Stimulated activated CD8-positive, alpha-beta memory T cell treated with anti-CD3 and anti-CD28 coated beads, Interleukin-2, amount 100 ng/mL, for 48 hours (primary cell): Measurements from ENCODE around the gene MPO.

ENCODE experiments used
- DNase-seq, 2 donors: peaks; one replicate each; pipeline ENCODE4 v3.0.0-alpha.2; 2020; ENCODE audit warnings: low read depth in 2 of 2

MPO gene

DNA sequence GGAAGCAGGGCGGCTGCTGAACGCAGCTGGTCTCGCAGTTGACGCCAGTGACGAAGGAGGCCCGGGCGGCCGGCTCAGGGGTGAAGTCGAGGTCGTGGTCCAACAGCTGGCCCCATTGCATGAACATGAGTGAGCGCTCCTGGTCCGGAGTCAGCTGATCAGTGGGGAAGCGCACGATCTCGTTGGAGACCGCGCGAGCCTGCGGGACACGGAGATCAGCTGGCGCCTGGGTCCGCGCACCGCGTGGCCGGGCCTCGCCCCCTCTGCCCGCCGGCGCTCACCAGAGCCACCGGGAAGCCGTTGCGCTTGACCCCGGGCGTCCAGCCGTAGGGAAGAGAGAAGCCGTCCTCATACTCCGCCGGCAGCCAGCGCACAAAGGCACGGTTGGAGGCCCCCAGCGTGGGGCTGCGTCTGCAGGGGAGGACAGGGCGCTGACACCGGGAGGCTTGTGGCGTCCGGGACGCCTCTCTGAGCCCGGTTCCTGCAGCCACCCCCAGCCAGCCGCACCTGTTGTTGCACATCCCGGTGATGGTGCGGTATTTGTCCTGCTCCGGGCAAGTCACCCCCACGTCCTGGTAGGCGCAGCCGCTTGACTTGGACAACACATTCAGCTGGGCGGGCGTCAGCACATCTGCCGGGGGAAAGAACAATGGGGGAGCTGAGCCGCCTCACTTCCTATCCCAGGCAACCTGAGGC lies 1.6 kb downstream of the MPO start:
- no peak for DNase-seq

DNA sequence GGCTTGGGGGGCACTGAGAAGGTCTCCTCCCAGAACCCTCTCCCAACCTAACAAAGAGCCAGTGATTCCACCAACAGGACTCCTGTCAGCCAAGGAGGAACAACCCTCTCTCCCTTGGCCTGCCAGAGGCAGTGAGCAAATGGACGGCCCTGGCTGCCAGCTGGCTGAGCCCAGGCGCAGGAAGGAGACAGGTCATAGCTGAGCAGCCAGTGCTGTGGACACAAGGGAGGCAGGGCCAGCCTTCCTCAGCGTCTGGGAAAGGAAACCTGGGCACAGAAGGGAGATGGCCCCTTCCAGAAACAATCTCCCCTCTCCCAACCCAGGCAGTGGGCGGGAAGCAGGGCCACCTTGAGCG lies 2.1 kb downstream of the MPO start:
- no peak for DNase-seq

DNA sequence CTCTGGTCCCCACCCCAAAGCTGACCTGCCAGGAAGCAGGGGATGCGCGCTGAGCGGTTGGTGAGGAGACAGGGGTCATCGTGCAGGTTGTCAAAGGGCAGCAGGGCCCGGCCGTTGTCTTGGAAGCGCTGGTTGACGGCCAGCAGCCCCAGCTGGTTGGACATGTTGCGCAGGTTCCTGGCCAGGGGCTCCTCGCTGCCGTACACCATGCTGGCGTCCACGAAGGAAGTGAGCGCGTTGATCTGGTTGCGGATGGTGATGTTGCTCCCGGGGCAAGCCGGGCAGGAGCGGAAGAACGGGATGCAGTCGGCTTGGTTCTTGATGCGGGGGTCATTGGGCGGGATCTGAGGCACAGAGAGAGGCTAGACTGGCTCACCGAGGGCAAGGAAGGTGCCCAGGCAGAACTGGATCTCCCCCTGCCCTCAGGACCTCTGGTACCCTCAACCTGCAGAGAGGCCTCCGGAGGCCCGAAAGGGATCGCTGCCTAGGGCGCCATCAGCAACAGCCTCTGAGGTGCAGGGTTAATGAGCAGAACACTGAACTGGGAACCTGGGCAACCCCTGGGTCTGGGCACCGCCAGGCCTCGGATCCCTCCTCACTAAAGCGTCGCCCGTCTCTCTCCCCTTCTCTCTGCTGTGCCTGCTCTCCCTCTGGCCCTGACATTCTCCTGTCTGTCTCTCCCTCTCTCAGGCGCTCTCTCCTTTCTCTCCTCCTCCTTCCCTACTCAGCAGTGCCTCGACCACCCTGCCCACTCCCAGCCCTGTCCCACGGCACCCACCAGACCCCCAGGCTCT lies 2.7 kb downstream of the MPO start:
- DNase-seq: no peak

DNA sequence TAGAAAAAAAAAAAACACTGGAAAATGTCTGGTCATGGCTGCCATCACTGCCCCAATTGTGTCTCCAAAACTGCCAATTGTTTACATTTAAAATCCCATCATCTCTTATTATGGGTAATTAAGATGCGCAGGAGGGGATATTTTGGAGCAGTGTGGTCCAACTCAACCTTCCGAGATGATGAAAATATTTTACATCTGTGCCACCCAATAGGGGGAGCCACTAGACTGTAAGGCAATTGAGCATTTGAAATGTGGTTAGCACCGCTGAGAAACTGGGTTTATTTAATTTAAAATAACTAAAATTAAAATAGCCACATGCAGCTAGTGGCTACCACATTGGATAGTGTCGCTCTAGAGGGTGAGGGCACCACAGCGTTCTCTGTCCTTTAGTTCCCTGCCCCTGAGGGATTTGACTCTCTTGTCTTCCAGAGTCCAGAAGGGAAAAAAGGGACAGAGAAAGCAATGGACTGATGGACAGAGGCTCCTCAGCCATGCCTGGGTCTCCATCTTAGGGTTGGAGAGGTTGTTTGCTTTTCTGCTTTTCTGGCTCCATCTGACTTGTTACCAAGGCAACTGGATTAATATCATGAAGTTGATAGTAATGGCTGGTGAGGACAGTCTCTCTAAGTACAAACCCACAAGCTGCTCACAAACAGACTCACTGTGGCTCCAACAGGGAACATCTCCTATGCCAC lies 3.5 kb downstream of the MPO start:
- DNase-seq: no peak

DNA sequence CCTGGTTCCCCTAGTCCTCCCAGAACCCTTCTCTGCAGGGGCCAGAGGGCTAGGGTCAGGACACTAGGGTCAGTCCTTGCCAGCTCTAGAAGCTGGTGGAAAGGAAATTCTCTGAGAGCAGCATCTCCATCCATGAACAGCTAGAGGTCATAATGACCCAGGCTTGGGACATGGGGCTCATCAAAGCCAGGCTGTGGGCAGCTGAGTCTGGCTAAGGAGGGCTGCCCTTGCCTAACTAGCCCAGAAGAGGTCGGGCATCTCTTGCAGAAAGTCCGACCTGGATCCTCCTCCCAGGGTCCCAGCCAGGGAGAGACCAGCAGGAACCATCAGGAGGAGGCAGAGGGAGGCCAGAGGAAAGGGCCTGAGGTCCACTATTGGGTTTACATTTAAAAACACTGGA lies 4.3 kb downstream of the MPO start:
- no peak for DNase-seq

DNA sequence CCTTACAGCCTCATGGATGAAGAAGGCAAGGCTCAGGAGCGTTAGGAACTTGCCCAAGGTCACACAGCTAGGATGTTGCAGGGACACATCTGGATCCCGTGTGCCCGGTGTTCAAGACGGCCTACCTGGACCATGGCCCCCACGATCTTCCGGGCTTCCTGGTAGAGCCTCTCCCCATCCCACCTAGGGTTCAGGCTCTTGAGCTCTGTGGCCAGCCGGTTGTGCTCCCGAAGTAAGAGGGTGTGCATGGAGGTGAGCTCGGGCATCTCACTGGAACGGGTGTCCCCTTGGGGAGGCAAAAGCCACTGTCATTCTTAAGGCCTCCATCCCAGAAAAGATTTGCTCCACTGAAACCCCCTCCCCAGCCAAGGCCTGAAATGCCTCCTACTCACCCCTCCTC lies 5.3 kb downstream of the MPO start:
- DNase-seq: no peak

DNA sequence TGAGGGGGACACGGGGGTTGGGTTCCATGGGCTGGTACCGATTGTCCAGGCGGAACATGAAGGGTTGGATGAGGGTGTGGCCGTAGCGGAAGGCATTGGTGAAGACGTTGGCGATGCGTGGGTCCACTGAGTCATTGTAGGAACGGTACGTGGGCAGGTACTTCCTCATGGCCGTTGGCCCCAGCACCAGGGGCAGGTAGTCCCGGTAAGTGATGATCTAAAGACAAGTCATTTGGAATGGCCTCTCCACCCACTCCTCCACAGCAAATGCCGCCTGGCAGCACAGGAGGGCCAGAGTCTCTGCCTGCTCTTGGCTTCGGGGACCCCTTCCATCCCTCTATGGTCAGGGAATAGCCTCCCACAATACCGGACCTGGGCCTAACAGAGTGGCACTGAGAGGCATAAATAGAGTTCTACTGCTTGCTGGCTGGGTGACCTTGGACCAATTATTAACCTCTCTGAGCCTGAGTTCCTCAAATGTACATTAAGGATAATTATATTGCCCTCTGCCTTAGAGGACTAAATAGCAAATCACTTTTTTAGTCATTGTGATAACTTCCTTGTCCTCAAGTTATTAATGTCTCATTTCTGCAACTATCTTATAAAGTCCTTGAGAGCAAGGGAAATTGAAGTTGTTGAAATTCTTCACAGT lies 7.2 kb downstream of the MPO start:
- no peak for DNase-seq

DNA sequence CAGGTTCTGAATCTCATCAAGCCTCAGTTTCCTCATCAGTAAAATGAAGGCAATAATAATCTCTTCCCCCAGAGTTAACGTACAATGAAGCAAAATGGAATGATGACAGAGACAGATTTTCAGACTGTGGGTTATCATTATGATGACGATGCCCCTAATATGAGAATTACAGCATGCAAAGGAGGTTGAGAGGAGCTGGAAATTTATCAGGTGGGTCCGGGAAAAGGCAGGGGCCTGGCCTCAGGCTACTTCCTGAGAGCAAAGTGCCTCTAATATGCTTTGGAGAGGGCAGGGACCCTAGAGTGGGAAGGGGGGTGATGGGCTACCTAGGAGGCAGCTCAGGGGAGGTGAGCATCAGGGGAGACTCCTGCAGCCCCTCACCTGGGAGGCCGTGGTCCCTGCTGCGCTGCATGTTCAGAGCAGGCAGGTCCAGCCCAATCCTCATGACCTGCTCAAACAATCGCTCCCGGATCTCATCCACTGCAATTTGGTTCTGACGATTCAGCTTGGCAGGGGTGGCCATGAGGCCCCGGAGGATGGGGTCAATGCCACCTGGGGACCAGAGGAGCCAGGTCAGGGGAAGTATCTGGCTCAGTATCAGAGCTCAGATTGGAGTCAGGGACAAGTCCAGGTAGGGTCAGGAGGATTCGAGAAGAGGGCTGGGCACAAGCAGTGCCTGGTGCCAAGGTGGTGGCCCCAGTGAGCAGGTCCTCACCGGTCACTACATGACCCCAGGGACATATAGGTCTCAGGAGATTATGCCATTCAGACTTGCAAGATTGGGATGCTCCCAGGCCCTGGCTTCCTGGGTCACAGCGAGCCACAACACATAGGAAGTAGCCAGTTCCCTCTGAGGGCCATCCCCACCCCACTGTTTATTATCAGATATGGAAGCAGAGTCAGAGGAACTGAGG lies 8.1 kb downstream of the MPO start:
- no peak for DNase-seq

DNA sequence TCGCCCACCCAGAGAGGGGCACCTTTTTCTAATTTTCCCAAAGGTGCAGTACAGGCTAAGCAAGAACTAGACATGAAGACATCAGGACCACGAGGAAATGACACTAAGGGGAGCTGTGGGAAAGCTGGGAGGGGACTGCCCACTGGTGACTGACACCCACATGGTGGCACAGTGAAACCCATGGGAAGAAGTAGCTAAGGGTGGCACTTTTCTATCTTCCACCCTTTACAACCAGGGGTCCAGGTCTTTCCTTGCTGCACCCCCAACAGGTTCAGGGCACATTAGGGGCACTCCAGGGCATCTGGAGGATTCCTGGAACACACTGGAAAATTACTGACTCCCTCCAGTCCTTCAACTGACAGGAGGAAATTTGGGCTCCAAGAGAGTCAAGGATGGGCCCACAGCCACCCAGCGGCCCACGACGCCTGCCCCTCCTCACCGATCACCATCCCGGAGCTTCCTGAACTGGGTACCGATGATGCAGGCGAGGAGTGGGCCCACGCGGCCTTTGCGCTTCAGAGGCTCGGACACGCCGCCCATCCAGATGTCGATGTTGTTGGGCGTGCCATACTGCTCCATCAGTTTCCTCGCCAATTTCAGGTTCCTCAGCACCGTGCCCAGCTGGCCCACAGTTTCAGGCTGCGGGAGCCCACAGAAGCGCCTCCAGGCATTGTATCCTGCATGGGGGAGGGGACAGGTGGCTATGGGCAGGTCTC lies 9.4 kb downstream of the MPO start:
- no peak for DNase-seq

DNA sequence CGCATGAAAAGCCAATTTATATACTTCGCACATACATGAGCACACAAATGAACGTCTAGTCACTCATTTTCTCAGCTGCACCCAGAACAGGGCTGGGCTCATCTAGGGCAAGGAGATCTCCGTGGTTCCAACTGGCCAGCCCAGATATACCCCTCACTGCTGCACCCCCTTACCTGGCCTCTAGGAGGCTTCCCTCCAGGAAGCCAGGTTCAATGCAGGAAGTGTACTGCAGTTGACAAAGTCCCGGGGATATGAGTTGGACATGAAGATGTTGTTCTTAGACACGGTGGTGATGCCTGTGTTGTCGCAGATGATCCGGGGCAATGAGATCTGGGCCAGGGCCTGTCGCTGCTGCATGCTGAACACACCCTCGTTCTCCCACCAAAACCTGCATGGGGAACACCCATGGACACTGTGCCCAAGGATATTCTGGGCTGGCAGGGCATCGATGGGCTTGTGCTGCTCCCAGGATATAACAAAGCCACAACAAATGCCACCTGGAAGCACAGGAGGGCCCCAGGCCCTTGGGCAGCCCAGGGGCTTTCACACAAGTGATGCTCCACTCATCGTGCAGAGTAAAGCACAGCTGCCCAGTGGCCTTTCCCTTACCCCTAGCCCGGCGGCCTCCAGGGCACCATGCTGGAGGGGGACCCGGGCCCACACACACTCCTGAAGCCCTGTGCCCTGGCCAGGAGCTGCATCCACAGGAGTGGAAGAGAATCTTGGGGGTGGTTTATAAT lies 10.1 kb downstream of the MPO start:
- no peak for DNase-seq

DNA sequence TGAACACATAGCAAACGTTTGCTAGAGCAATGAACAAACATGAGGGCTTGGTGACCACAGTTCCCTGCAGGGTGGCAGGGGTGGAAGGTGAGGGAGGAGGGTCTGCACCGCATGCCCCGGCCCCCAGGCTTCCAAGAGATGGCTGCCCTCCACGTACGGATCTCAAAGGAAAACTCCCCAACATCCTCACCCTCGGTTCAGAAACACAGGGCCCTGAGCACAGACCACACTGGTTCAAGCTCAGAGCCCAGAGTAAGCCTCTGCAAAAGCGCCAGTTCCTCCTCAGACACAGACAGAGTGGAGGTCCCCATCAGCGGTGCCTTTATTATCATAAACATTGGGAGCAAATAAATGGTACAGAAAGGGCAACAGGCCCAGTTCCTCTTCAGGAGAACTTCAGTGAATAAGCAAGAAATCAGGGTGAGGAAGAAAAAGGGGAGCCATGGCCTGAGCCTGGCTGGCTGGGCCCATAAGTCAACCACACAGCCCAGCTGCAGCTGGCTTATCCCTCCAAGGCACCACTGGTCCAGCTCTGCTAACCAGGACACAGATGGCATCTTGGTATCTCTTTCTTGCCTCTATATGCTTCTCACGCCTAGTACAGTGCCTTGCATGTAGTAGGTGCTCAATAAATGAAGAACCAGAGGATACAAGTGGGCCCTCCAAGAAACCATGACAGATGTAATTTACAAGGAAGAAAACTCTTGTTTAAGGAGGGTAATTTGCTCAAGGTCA lies 11.0 kb downstream of the MPO start:
- DNase-seq: no peak

DNA sequence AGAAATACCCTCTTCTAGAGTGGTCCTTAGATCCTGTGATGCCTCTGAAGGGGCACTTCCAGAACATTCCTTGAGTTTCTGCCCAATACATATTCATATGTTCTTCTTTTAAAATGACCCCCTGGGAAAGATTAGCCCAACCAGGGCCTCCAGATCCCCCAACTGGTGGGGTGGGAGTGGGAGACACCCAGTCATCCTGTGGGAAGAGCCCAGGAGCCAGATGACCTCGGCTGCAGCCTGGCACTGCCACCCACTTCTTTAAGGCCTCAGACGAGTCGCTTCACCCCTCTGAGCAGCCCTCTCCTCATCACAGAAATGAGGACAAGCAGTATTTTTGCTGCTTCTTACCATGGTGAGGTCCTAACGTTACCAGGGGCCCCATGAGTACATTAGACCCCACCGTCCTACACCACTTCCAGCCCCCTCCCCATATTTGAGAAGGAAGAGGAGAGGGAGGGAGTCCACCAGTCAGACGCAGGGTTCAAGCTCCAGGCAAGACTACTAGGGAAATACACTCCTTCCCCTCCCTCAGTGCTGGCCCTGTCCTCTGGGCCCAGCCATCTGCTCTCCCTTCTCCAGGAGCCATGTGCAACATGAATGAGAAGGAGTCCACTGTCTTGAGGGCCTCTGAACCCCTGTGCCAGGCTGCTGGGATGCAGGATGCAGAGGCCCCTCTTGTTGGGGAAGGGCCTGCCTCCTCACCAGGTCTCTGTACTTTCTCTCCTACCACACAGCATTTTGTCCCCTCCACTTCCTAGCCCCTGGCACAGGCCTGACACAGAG lies 11.8 kb downstream of the MPO start:
- DNase-seq: no peak

DNA sequence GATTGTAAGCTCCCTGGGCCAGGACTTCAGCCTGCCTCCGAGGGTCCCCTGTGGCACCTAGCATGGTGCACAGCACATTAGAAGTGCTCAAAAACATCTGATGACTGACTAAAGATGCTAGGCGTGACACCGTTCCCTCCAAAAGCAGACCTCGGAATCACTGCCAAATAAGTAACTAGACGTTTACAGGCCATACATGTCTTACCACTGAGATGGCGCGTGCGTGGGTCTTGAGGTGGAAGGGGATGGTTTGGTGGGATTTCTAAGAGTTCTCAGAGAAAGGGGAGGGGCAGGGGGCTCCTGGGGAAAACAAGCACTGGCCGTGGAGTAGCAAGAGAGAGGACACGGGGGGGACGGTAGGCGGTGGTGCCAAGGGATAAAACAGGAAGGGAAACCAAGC lies 12.4 kb downstream of the MPO start:
- no peak for DNase-seq

DNA sequence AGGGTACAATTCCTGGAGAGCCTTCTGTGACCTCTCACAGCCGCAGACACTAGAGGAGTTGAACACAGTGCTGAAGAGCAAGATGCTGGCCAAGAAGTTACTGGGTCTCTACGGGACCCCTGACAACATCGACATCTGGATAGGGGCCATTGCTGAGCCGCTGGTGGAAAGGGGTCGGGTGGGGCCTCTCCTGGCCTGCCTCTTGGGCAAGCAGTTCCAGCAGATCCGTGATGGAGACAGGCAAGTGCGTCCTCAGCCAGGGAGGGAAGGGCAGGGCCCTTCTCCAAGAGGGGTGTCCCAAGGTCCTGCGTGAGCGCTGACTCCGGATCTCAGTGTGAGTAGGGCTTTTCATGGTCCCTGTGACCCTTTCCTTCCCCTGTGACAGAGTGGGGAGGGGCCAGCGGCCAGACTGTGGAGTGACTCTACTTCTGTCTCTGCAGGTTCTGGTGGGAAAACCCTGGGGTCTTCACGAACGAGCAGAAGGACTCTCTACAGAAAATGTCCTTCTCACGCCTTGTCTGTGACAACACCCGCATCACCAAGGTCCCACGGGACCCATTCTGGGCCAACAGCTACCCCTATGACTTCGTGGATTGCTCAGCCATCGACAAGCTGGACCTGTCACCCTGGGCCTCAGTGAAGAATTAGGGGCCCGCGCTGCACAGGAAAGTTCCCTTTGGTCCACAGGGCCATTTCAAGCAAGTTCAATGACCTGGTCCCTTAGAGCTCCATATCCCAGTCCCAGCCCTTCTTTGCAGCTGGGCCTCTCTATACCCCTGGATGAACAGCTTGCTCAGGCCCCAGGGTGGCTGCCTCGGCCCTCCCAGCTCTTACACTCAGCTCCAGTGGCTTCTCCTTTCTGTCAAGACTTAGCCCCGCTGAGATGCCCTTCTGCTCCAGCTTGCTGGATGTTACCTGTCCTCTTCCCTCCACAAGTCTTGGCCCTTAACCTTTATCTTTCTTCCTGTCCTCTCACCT lies 13.1 kb downstream of the MPO start:
- DNase-seq: no peak

DNA sequence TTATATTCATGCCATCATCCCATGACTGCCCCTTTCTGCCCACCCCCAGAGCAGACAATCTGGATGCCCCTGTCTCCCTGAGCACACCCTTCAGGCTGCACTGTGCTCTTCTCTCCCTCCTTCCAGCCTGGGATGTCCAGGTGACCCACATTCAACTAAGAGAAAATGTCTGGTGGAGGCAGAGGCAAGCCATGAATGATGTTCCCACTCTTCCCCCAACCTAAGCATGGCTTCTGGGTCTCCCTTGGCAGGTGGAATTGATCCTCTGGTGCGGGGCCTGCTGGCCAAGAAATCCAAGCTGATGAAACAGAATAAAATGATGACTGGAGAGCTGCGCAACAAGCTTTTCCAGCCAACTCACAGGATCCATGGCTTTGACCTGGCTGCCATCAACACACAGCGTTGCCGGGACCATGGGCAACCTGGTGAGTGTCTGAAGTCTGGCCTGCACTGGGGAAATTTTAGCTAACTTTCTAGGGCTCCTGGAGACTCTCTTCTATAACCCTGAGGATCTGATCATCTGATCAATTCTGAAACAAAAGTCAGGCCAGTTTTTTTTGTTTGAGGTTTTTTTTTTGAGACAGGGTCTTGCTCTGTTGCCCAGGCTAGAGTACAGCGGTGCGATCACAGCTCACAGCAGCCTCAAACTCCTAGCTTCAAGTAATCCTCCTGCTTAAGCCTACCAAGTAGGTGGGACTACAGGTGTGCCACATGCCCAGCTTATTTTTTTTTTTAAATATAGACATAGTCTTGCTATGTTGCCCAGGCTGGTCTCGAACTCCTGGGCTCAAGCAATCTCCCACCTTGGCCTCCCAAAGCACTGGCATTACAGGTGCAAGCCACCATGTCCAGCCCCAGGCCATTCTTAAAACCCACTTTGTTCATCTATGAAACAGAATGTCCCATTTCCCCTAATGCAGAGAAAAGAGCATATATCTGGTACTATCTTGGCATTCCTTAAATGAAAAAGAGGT lies 14.5 kb downstream of the MPO start:
- no peak for DNase-seq

DNA sequence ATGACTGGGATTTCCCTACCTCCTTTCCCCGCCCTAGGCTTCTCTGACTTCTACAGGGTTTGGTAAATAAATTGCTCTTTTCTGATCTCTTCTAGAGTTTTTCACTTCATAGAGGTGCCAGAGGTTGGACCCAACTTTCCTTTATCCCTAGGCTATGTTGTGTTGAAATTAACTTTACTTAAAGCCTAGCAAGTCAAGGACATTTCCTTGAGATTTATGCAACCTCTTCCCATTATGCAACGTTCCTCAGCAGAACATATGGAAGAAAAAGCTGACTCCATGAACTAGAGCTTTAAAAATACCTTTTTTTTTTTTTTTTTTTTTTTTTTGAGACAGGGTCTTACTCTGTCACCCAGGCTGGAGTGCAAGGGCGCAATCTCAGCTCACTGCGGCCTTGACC lies 15.5 kb downstream of the MPO start:
- no peak for DNase-seq
